GM12872 (cell line): ENCODE data around the gene ZNF330.
A peak's percentile ranks its signal among the peaks of the same experiment; 100 is the strongest.

Source experiments
- TF ChIP-seq, protein P1 (sequence below): IDR thresholded peaks from 3 replicates; pipeline ENCODE4 v1.5.1; 2011; ENCODE audit warnings: low read depth, mild to moderate bottlenecking, low read length, moderate library complexity; ENCODE audit not compliant: insufficient read depth

Gene ZNF330

DNA sequence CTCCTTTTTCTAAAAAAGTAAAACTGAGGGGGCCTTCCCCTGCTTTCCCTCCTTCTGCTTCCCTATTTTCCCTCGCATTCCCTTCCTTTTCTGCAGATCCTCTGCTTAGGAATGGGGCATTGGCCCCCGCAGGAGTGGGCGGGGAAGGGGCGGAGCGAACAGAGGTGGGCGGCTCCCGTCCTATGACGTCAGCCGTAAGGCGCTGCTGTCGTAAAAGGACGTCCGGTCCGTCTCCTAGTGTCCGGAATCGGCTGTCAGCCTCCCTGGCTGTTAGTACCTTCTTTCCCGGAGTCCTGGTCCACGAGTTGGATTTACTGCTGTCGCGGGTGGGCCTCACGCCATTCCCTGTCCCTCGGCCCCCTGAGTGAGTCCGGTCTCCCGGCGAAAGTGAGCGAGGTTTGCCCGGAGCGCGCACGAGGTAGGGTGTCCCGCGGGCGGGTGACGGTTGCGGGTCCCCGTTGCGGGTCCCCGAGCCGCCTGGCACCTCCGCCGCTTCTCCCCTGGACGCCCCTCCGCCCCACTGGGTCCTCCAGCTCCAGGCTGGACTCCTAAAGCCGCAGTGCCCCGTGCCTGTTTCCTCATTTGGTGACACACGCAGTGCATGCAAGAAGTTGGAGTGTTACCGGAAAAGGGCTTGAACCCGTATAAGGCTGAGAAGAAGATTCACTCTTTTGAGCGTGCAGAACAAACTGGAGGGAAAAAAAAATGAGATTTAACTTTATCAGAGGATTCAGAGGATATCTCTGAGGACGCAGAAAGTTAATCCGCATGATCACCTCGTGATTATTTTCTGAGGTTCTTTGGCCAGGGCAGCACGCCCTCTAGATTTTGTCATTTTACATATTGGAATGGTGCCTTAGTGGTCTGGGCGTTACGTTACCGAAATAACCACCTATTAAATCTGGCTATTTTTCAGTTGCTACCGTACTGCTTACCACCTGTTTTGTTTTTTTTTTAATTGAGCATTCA is at the start of gene ZNF330:
Gene ZNF330, plus strand, starts transcription at position 205 of the 969 bp plus-strand sequence. CDS start 1,477 bp downstream, outside the sequence.
- TF ChIP-seq, protein P1, sequence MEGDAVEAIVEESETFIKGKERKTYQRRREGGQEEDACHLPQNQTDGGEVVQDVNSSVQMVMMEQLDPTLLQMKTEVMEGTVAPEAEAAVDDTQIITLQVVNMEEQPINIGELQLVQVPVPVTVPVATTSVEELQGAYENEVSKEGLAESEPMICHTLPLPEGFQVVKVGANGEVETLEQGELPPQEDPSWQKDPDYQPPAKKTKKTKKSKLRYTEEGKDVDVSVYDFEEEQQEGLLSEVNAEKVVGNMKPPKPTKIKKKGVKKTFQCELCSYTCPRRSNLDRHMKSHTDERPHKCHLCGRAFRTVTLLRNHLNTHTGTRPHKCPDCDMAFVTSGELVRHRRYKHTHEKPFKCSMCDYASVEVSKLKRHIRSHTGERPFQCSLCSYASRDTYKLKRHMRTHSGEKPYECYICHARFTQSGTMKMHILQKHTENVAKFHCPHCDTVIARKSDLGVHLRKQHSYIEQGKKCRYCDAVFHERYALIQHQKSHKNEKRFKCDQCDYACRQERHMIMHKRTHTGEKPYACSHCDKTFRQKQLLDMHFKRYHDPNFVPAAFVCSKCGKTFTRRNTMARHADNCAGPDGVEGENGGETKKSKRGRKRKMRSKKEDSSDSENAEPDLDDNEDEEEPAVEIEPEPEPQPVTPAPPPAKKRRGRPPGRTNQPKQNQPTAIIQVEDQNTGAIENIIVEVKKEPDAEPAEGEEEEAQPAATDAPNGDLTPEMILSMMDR = peak; percentile 25; the same call in 1 of the 3 replicates

DNA sequence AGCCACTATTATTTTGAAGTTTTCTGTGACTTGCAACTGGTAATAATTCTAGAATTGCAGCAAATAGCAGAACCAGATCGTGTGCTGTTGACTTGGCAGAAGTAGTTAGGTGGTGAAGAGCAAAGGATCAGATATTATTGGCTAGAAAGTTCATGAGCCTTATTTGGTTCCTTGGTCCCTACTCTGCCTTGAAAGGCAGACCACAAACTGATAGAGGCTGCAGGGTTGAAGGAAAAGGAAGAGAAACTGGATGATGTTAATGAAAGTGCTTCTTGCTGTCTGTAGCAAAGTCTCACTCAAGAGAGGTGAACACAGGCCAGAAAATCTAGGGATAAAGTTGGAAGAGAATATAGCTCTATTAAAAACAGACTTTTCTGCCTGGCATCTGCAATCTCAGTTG is 46.2 kb upstream of the ZNF330 start:
- TF ChIP-seq, protein P1 = no peak

DNA sequence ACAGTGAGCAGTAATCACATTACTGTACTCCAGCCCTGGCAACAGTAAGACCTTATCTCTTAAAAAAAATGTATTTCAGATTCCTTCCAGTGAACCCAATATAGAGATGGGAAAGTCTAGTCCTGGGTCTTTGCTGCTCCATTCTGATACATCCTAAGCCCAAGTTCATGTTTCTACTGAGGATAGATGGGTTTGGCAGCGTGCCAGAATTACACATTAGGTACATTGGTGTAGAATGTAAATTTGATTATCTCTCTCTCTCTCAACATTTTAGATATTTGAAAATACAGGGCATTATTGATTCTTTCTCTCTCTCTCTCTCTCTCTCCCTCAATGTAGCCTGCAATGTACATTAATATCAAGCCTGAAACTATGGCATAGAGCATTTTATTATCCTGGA is 43.5 kb upstream of the ZNF330 start:
- TF ChIP-seq, protein P1 = no peak

DNA sequence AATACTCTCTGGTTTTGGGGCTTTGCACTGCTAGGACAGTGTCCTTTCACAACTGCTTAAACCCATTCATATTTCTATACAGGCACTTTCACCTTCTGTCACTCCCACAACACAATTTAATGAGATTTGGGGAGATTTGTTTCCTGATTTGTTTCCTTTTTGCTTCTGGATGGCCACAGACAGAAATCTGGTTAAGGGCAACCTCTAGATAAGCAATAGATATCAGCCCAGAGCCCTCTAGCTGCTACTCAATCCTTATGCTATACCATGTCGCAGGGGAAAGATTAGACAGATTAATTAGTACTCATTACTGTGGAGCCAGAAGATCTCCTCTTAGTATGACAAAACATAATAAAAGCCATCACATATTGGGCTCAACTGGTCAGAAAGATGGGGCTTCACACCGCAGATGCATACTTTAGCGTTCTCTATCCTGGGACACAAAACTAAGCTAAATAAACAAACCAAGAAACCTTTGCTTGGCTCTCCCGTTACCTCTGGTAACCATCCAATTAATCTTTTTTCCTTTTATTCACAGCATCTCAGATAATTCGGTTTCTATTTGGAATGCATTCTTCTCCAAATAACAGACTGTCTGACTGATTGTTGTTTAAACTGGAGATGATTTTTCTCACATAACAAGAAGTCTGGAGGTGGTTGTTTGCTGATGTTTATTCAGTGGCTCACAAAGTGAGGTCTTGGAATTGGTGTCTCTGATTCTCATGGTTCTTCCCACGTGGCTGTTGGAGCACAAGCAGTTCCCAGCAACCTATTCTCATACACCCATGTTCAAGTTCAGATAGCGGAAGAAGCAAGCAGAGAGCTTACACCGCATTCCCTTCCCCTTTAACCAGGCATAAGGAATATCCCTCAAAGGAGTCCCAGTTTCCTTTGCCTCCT is 41.0 kb upstream of the ZNF330 start:
- TF ChIP-seq, protein P1 = no peak

DNA sequence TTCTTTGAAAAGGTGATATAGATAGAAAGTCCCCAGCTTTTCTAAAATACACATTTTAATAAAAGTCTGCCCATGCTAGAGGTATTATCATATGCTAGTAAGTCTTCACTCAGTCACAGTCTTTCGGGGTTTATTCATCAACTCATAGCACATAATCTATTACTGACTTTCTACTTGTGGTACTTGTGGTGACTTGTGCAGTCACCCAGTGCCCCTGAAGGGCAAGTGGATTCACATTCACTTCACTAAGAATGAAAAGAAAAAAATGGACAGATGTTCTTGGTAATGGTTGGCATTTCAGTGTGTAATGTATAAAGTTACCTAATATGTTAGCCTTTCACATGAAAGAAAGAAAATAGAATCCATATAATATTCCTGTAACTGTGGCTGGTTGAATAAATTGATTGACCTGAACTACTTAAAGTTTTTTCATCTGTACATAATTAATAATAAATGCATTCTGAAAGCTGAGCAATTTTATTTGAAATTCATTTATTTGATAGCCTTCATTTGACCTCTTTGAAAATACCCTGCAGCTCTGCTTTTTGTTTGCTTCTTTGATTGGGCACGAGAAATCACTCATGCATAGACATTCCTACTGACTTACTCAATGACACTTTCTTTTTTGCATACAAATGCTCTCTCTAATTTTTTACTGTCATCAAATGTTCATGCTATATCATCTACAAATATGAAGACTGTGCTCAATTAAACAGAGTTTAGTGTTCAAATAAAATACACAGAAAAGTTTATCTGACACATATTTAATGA is 39.5 kb upstream of the ZNF330 start:
- TF ChIP-seq, protein P1 = no peak

DNA sequence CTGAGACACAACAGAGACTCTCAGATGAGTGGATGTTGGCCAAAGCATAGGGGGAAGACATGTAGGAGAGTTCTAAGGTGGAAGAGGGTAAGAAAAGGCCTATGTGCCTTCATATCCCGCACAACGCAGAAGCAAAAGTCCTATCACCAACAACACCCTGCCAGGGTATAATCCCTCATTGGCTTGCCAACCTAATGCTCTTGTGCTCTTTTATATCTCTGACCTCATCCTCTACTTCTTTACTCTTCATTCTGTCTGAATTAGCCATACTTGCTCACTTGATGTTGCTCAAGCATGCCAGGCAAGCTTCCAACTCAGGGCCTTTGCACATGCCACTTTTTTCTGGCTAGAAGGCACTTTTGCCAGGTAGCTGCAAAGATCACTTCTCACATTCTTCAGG is 28.1 kb upstream of the ZNF330 start:
- TF ChIP-seq, protein P1 = no peak
